LNCAP (cell line): ENCODE measurements around the gene ARMC8.

Experiments
- CTCF ChIP-seq: fragments of 450-650 bp; IDR thresholded peaks from 2 replicates; pipeline ENCODE4 v1.5.1; 2017; ENCODE audit warnings: mild to moderate bottlenecking

The ARMC8 gene

DNA sequence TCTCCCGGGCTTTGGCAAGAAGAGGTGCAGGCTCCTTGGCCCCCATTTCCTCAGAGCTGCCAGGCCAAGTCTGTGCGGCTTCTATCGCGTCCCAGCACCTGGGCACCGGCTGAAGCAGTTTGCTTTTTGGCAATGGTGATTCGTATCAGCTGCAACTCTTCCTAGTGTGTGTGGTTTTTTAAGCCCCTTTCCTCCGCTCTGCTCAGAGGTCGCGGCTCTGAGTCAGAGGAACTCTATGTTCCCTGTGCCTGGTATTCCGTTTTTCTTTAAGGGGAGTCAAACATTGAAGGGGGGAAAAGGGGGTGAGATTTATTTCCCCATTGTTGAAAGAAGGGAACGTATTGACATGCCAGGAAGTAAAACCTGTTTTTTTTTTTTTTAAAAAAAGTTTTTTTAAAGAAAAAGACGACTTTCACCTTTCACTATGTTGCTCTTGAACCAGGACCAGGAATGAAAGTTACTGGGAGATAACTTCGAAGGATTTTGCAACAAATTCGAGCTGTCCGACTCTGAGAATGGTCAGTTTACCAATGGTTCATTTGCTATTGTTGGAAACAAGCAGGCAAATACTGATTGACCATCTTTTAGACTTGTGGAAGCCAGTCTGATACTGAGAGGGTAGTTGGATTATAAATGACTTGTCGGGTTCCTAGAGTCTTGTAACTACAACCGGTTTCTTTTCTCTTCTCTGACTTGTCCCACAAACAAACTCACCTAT, 1.1 kb downstream of the ARMC8 start:
- no peak for TF ChIP-seq CTCF

- TF ChIP-seq CTCF, result no peak
Measured at GRCh38 chr3:138195481-138195880, 8.4 kb downstream of the ARMC8 start.

DNA sequence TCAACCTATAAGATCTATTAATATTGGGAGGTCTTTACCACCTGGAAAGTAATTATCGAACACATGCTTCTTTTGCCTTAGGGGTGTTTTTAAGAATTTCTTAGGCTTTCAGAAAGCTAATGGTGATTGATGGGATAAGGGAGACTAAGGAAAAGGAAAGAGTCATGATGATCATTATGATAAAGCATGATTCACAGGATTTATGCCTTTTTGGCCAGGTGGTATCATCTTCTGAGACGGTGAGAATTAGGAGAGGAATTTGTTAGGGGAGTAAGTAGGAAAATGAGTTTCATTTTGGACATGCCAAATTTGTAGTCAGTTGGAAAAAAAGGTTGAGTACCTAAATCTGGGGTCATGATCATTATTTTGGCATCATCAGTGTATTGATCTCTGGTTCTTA, 8.9 kb downstream of the ARMC8 start:
- no peak for TF ChIP-seq CTCF

GRCh38 chr3:138197058-138197457, 10.0 kb downstream of the ARMC8 start:
- TF ChIP-seq CTCF, result no peak

GRCh38 chr3:138197524-138197923, 10.4 kb downstream of the ARMC8 start:
- TF ChIP-seq CTCF, result no peak

DNA sequence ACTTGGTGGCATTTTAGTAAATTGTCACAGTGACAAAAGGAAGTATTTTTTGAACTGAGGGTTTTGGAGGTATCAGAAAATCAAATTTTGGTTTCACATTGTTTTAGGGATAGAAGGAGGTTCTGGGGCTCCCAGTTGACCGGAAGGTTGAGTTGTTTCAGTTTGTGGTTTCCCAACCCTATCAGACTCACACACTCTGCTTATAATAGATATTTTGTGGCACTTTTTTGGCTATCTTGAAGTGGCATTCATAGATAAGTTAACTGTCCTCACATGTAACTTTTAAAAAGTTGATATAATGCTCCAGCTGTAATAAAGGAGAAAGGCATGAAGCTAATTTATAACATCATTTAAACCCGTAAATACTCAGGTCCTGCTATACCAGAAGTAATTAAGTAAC, 12.8 kb downstream of the ARMC8 start:
- TF ChIP-seq CTCF, result no peak

DNA sequence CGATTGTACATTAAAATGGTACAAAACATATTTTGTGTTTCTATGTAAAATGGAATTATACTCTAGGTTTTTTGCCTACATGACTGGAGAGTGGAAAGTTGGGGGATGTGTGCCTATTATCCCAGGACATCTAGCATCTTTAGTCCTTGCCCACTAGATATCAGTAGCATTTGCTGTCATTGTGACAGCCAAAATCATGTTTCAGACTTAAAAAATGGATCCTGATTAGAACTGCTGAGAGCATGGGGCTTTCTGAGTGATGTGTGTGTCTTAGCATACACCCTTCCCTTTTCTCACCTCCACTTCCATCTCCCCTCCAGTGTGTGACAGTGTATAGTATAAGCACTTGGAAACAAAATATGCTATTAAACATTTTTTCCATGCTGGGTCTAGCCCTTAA, 13.3 kb downstream of the ARMC8 start:
- no peak for TF ChIP-seq CTCF
